Stimulated activated CD4-positive, alpha-beta T cell treated with anti-CD3 and anti-CD28 coated beads, TNF-alpha, amount 100 ng/mL, for 1 hour (primary cell): ENCODE results near the gene SLC8A1.

Experiments
- DNase-seq, 3 donors: peaks; one replicate each; pipeline ENCODE4 v3.0.0-alpha.2; 2020; ENCODE audit warnings: low read depth in 3 of 3, low spot score in 1 of 3

The SLC8A1 gene

DNA sequence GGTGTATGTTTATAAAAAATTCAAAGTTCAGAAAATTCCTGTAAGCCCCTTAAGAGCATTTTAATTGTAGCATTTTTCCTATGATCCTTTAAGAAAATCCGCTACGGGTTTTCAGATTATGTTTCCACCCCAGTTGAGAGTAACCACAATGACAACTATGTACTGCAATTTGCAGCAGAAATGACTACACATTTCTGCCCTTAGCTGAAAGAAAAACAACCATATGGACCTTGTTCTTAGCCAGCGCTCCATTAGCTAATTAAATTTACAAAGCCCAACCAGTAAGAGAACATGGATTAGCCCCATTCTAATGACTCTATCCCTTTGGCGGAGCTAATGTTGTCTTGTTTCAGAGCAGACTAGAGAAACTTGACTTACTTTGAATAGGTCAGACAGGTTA lies 247.6 kb downstream of the SLC8A1 start:
- DNase-seq = no peak

DNA sequence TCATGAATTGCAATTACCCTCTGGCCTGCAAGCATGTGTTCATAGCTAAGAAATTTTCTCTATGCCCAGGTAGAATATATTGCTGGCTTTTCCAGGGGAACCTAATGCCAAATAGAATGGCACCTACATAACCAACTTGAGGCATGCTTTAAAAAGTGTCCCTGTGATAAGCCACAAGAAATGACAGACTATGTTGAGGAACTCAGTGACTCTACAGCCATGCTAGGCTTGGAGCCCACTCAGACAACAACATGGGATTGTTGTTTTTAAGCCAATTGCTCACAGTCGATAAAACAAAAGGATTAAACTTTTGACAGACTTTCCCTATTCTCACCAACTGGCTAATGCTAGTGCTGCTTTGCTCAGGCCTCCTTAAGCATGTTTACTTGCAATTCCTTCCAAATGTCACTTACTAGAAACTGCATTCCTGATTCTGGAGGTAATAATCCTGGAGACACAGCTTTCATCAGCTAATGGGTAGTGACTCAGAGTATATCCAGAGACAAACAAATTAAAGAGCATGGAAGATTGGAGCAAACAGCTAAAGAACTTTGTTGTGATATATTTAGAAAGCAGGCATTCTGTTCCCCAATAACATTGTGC lies 249.0 kb downstream of the SLC8A1 start:
- no peak for DNase-seq

DNA sequence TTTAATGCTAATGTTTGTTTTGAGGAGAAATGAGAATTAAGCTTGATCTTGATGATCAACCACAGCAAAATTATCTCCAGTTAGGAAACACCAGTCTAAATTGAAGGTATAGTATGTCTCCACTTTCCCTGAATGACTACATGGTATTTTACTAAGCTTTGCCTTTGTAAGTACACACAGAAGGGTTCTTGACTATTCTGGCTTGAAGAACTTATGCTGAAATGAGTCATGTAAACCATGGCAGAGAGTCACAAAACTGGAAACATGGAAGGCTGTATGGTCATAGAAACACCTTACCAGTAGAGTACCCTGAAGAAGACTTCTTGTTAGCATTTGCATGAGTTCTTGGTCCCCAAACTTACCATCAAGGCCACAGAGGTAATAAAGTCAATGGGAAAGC lies 250.5 kb downstream of the SLC8A1 start:
- no peak for DNase-seq

DNA sequence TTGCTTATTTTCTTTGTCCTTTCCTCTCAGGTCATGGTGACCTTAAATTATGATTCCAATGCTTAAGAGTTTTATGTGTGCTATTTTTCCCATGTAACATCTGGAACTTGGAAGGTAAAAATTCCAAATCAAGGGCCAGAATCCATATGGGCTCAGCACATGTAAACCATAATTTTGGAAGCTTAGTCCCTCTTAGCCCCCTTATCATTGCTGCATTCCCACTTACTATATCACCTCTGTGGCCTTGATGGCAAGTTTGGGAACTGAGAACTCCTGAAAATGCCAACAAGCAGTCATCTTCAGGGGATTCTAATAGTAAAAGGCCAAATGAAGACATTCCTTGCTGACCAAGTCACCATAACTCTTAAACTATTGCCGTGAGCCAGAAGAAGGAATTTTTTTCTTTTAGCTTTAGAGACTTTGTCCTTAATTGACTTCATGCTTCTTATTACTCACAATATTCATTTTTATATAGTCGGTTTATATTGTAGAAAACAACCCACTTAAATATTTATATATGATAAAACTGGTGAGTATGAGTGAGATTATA lies 251.4 kb downstream of the SLC8A1 start:
- DNase-seq = no peak

DNA sequence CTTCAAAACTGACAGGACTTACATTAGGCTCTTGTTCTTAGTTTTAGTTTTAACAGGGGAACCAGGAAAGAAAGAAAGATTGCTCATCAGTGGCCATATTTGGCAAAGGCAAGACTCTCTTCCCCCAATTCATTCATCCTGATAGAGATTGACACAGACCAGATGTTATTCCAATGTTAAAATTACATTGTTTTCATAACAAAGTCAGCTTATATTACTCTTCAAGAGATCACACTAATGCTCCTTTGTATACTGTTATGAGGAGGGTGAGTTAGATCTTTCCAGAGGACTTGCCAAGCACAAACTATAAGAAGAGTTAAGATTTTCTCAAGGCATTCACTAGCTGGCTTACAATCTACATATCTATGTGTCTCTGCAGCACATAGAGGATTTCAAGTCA lies 252.1 kb downstream of the SLC8A1 start:
- DNase-seq = no peak

DNA sequence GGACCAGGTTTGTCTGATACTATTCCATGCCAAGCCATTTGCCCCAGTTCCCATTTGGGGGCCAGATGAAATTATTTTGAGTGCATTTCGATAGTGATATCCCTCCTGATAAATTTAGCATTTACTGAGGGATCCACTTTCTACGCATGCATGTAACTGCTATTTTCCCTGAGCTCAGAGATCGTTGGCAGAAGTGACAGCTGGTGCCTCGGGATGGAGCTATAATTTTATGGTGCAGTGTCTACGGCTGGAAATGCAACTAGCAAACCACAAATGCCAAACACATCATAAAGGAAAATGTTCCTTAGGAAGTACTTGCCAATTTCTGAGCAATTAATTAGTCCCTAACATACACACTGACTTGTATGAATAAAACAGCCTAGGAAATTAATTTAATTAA lies 254.8 kb downstream of the SLC8A1 start:
- no peak for DNase-seq

DNA sequence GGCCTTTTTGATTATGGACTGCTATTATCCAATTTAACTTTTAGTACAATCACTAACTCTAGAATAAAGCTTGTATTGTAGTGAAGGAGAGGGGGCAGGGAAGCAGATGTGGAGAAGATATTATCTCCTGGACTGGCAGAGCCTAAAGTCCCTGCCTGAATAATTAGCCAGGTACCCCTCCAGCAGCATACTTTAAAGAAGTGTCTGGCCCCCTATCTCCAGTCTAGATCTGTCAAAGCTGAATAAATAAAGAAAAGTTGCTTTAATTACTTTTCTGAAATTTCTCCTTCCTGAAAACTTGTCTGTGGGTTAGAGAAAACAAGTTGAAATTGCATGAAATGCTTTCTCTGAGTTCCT lies 258.2 kb downstream of the SLC8A1 start:
- no peak for DNase-seq

DNA sequence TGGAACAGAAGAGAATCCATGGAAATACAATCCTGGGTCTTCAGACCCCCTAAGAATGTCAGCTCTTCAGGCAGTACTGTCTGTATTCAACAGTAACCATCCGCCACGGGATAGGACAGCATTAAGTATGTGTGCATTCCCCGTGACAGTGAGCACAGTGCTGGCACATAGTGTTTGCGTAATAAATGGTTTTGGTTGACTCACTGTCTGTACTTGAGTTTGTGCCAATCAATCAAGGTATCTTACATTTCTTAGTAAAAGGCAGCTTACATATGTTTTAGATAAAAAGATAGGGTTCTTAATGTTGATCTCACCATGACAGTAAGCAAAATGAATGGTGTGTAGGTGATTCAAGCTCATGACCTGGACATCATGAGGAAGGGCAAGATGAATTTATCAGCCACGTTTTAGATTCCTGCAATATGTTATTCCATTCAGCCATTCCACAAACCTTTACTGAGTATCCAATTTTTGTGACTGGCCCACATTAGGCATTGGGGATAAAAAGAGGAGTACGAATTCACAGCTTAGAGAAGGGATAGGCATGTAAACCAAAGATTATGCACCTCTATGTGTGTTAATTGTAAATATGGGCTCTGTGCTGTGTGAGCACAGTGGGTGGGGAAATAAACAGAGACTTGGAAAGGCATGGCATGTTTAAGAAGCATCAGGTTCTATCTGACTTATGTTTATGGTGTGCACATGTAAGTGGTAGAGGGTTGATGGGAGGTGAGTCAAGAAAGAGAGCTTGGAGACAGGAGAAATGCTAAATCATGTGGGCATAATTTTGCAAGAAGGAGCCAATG lies 258.8 kb downstream of the SLC8A1 start:
- no peak for DNase-seq

DNA sequence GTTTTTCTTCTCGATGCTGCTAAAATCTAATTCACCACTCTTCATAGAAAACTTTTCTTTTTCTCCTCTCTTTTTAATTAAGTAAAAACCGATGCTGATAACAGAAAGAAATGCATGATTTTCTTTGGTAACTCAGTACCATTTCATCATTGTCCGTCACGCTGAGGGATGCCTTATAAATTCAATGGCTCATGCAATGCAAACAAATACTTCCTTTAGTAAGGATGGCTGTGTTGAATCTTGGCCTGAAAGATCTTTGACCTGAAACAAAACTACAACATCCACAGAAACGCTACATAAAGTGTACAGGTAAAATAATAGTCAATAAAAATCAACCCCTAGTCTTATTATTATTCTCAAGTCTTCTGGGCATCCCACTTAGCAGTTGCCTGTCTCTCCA lies 261.4 kb downstream of the SLC8A1 start:
- DNase-seq = no peak

DNA sequence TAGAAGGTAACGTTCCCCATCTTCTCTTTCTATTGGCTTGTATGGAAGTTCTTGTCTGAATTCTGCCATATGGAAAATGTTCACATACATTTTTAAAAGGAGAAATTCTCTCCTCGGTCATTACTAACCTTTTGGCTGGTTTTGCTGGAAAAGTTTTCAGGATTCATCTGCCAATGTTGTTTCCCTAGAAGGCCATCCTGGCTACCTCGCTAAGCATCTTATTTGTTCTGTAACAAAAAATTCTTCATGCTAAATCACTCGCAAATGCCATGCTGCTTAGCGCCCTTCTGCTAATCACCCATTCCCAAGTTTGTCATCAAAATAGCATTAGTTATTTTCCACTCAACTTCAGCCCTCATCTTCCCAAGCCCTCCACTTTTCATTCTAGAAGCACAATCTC lies 262.0 kb downstream of the SLC8A1 start:
- DNase-seq = no peak

DNA sequence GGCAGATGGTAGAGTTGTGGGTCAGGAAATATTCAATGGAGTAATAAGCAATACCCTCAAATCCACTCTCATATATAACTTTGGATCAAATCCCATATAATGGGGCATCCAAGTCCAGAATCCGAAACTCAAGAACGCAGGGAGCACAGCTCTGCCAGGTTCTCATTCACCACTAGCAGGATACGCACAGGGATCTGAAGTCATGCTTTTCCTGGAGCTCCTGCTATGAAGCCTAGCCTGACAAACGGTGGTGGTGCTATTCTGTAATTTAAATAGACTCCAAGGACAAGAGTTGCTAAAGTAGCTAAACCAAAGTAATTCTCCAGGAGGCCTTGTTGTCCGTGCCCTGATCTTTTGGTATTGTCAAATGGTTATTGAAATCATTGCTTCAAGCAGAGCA lies 264.8 kb downstream of the SLC8A1 start:
- no peak for DNase-seq

DNA sequence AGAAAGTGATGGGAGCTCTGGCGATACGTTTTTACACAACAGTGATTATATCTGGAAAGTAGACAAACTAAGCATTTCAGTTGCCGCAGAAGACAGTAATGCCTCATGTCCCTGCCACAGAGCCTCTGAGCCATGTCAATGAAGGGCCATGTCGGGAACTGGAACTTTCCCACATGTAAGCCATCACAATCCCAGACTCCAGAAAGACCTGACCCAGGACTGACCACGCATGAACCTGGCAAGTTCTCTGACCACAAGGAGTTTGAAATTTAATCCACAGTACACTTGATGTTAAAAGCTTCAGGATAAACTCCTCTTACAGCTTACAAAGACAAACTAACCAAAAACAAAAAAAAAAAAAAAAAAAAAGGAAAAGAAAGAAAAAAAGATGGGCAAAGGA lies 267.3 kb downstream of the SLC8A1 start:
- DNase-seq = no peak

DNA sequence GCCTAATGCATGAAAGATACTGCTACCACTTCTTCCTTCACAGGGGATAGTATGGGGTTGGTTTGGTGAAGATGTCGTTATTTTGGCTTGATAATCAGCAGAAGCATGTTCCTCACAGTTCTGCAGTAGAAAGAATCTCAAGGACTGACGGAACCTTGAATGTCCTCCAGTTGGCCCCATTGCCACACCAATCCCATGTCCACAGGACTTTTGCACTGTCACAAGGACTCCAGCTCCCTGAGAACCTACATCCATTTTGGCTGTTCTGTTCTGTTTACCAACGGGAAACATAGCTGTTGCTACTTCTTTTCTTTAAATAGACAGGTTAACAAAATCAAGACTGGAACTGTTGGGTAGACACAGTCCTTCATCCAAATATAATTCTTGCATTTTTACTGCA lies 270.0 kb downstream of the SLC8A1 start:
- no peak for DNase-seq

DNA sequence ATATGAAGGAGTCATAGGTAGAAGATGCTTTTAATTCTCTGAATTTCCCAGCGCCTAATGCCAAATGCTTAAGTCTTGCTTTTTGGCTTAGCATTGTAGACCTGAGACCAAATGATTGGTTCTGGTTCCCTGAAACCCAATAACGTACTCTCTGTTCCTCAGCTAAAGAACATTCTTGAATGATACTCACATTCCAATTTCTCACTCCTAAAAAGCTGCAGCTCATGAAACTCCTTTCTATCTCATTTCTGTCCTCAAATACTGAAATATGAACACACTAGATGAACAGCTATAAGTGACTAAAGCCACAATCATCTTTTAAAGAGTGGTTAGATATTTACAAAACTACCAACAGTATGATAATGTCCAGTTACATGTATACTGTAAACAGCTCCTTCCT lies 272.1 kb downstream of the SLC8A1 start:
- no peak for DNase-seq

DNA sequence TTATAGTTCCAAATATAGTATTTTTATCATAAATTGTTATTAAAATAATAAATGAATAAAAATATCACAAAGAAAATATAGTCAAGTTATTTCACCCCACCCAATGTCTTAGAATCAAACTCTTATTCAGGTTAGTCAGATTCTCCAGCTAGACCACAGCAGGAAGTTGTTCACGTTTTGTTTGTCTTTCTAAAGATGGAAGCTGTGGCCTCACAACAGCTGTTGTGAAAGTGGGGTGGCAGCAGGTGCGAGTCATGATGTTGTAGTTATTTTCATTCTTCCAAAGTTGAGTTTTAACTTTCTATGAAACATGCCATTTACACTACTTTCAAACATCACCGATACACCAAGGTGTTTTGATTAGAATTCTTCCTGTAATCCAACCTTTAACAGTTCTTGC lies 272.9 kb downstream of the SLC8A1 start:
- DNase-seq = no peak

DNA sequence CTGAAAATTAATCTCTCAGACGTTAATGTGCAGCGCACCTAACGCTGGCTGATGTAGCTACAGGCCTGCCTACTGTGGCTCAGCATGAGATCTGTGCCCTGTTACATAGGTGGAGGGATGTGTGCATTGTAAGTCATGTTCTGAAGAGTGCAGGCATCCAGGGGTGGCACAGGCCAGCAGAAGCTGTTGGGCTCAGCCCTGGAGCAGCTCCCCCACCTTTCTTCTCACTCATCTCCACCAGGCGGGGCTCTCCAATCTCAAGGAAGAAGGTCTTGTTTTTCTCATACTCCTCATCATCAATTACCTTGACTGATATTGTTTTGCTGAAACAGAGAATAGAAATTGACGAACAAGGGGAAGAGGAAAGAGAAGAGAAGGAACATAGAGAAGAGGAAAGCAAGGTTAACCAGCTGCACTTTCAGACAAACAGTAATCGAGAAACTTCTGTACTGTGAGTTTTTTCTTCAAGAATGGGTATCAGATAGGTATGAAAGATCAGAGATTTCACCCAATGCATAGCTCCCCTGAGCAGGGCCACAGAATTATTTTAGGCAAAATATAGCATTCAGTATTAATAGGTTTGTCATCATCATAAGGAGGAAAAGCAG lies 273.6 kb downstream of the SLC8A1 start:
- DNase-seq = no peak

DNA sequence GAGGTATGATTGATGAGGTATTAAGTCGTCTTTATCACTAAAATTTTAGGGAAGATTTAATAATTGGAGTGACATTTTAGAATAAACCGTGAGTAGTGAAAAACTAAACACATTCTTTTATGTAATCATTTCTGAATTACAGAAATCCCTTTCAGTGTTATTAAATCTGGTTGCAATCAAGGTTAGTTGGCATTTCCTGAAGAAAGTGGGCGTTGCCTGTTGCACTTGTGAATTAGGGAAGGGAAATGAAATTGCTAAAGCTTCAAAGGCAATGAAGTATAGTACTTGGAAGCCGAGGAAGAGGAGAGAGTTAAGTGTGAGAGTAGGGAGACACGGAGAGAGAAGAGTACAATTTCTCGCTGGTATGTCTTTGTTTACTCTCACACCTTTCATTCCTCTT lies 274.5 kb downstream of the SLC8A1 start:
- DNase-seq = no peak

DNA sequence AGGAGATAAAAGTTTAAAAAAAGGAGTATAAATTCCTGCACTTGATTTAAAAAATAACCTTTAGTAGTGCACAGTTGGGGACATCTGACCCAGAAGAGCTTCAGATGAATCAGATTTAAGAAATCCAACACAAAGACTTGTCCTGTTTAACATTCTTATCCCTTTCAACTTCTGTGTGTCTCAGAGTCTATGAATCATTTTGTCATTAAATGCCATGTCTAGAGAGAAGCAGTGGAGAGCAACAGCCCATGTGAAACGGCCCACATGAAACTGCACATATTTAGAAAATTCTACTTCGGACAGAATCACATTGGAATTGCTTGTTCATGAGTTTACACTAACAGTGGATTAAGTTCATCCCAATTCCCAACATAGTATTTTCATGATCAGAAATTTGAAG lies 278.6 kb downstream of the SLC8A1 start:
- DNase-seq = no peak

DNA sequence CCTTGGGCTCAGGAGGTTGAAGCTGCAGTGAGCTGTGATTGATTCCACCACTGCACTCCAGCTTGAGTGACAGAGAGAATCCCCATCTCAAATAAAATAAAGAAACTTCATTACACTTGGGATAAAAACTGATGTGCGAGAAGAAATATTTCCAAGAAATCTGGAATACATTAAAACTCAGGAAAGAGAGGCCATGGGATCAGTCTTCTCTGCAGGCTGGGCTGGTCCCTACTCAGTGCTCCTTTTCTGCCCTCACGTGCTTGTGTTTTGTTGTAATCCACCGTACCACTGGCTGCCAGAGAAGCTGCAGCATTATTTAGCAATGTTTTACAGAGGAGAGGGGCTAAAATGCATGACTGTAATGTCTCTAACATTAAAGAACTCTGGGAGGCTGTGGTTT lies 282.0 kb downstream of the SLC8A1 start:
- DNase-seq = no peak

DNA sequence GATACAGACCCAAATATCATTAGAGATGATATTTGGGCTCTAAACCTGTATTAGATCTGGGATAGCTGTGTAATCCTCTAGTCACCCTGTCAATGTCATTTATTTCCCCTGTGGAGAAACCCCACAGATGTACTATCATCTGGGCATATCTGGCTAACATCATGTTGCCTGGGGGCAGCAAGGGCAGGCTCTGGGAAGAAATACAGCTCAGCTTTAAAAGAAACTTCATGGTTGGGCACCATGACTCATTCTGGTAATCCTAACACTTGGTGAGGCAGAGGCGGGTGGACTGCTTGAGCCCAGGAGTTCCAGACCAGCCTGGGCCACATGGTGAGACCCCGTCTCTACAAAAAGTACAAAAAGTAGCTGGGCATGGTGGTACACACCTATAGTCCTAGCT lies 282.5 kb downstream of the SLC8A1 start:
- DNase-seq = no peak

DNA sequence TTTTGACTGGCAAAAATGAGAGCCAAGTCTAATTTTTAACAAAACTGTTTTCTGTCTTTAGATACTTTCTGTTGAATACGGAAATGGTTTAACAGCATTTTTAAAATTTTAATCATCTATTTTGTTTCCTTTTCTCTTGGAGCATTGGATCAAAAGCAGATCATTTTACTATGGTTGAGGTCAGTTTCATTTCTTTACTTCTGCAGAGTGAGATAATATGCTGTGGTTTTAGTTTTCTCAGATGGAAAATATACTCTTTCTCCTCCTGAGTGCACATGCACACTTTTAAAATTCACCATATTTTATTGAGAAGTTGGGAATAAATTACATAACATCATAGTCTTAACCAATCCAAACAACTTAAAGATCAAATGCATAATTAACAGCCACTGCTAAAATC lies 283.3 kb downstream of the SLC8A1 start:
- no peak for DNase-seq

DNA sequence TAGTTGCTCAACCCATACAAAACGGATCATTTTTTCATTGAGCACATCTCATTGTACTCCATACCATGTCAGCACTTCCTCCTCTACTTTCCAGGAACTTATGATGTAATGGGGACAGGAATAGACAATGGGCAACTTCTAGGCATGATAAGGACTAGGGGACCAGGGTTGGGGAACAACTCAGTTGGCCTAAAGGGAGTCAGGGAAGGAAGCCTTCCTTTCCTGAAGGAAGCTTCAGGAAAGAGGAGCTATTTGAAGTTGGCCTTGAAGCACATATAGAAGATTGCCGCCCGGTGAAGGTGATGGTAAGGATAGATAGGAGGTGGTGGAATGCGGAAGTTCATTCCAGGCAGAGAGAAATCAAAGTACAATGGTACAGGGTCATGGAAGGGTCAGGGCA lies 283.9 kb downstream of the SLC8A1 start:
- no peak for DNase-seq

DNA sequence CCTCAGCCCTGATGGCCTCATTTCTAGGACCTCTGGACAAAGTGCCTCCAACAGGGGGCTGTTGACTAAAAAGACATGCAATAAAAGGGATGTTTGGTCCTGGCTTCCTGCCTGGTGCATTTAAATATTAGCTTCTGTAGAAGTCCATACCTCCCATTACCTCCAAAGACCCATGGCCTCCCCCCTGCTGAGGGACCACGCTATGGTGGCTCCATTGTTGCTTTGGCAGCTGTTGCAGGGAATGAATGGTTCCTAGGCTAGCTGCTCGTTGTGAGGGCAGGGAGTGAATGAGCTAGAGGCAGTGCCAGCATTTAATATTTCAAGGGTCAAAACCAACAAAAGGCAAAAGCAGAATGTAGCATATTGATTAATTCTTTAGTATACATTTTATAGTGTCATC lies 285.9 kb downstream of the SLC8A1 start:
- DNase-seq = no peak
